B cell (primary cell): Measurements from ENCODE around the gene LRP4. TPM values are rescaled to one million over a fixed set of nuclear protein-coding genes. Genes with fewer than 3 reads are reported as not detected.

ENCODE experiments used
- ATAC-seq: fragments of 200-7000 bp; cut with Tn5 transposase; one replicate; pipeline ENCODE4 v1.10.0; 2021; ENCODE audit warnings: low read depth, mild to moderate bottlenecking, moderate number of reproducible peaks, moderate library complexity
- CTCF ChIA-PET: fragments of 350-600 bp; sonication (Branson Sonifier 250); formaldehyde crosslinking; loops from one replicate; lab custom pipeline; 2021; ENCODE audit warnings: antibody characterized with exemption, inconsistent platforms; lab: Charles Lee
- POLR2A ChIA-PET: fragments of 350-600 bp; sonication (Branson Sonifier 250); formaldehyde crosslinking; loops from one replicate; lab custom pipeline; 2021; ENCODE audit warnings: antibody characterized with exemption; lab: Charles Lee
- DNase-seq: peaks from one replicate; pipeline ENCODE4 v3.0.0; 2013
- H2AFZ ChIP-seq: 2 replicates; pipeline ENCODE4 v1.6.1; 2012; ENCODE audit warnings: mild to moderate bottlenecking, low read depth, low read length; ENCODE audit not compliant: insufficient read depth, poor library complexity, severe bottlenecking
- H3K27ac ChIP-seq, 2 donors: 1 replicate in 1 of 2; 2 replicates in 1 of 2; pipeline ENCODE4 v1.5.1; 2012 to 2013; ENCODE audit warnings: low read length in 2 of 2, mild to moderate bottlenecking in 2 of 2, moderate library complexity in 1 of 2
- H3K27me3 ChIP-seq, 4 experiments: fragments of 200-600 bp in 1 of 4; sonication (generic) in 1 of 4; replicated peaks in 1 of 4; 1 replicate in 2 of 4; 2 replicates in 2 of 4; pipeline versions ENCODE4 v1.6.1 to v1.7.0; 2013 to 2016; ENCODE audit warnings: low read length in 3 of 4, mild to moderate bottlenecking in 2 of 4, mixed read lengths in 1 of 4, moderate library complexity in 1 of 4; ENCODE audit not compliant: insufficient read depth in 4 of 4, control insufficient read depth in 3 of 4; ENCODE audit errors: control extremely low read depth in 1 of 4
- H3K36me3 ChIP-seq, 2 experiments: replicated peaks in 1 of 2; 1 replicate in 1 of 2; 2 replicates in 1 of 2; pipeline versions ENCODE4 v1.6.1 to v1.7.1; 2013; ENCODE audit warnings: low read length in 1 of 2; ENCODE audit not compliant: insufficient read depth in 2 of 2, control insufficient read depth in 1 of 2; ENCODE audit errors: control extremely low read depth in 1 of 2, extremely low read depth in 1 of 2
- H3K4me1 ChIP-seq, 2 donors: fragments of 200-600 bp in 1 of 2; sonication (generic) in 1 of 2; 1 replicate in 1 of 2; 2 replicates in 1 of 2; pipeline versions ENCODE4 v1.5.1 to v1.6.1; 2013 to 2017; ENCODE audit warnings: low read length in 2 of 2; ENCODE audit not compliant: control insufficient read depth in 2 of 2, insufficient read depth in 2 of 2
- H3K4me2 ChIP-seq: replicated peaks from 2 replicates; pipeline ENCODE3; 2012; ENCODE audit warnings: mild to moderate bottlenecking, low read depth, low read length; ENCODE audit not compliant: poor library complexity, severe bottlenecking
- H3K4me3 ChIP-seq, 5 experiments: fragments of 200-600 bp in 1 of 5; sonication (generic) in 1 of 5; 1 replicate in 3 of 5; 2 replicates in 2 of 5; pipeline versions ENCODE4 v1.5.1 to v1.7.0; 2011 to 2016; ENCODE audit warnings: low read length in 4 of 5, mild to moderate bottlenecking in 4 of 5, low read depth in 2 of 5, control low read depth in 1 of 5, moderate library complexity in 1 of 5; ENCODE audit not compliant: insufficient read depth in 1 of 5; ENCODE audit errors: control extremely low read depth in 1 of 5, extremely low read depth in 1 of 5
- H3K79me2 ChIP-seq: fragments of 200-600 bp; sonication (generic); one replicate; pipeline ENCODE4 v1.6.0; 2016; ENCODE audit warnings: low read length; ENCODE audit not compliant: control insufficient read depth, insufficient read depth
- H3K9ac ChIP-seq: fragments of 200-600 bp; sonication (generic); 2 replicates; pipeline ENCODE4 v1.6.1; 2017; ENCODE audit warnings: mild to moderate bottlenecking, low read length, moderate library complexity
- H3K9me3 ChIP-seq, 3 donors: one replicate each; pipeline versions ENCODE4 v1.6.1 to v1.7.1; 2013; ENCODE audit warnings: low read length in 2 of 3; ENCODE audit not compliant: control insufficient read depth in 2 of 3, insufficient read depth in 1 of 3; ENCODE audit errors: control extremely low read depth in 1 of 3
- H4K20me1 ChIP-seq: 2 replicates; pipeline ENCODE4 v1.6.0; 2012; ENCODE audit warnings: mild to moderate bottlenecking, low read length; ENCODE audit not compliant: insufficient read depth, control insufficient read depth, poor library complexity, severe bottlenecking
- H3K27ac Mint-ChIP-seq: one replicate; pipeline ENCODE4 v1.8.0; 2021; ENCODE audit warnings: mixed read lengths
- H3K27me3 Mint-ChIP-seq: one replicate; pipeline ENCODE4 v1.8.0; 2021; ENCODE audit warnings: mixed read lengths
- H3K4me1 Mint-ChIP-seq: one replicate; pipeline ENCODE4 v1.8.0; 2021; ENCODE audit warnings: mixed read lengths
- H3K4me3 Mint-ChIP-seq: one replicate; pipeline ENCODE4 v1.8.0; 2021; ENCODE audit warnings: mixed read lengths
- H3K9me3 Mint-ChIP-seq: one replicate; pipeline ENCODE4 v1.8.0; 2022; ENCODE audit warnings: mixed read lengths; ENCODE audit not compliant: insufficient read depth
- EZH2 ChIP-seq: IDR thresholded peaks from 2 replicates; pipeline ENCODE4 v1.6.1; 2012; ENCODE audit warnings: borderline replicate concordance, low read depth, mild to moderate bottlenecking, moderate library complexity, low read length; ENCODE audit not compliant: insufficient read depth, poor library complexity, severe bottlenecking
- WGBS: methylation state at CpG from one replicate; pipeline ENCODE4 v1.1.5; 2013; ENCODE audit warnings: missing lambda C conversion rate; ENCODE audit not compliant: insufficient coverage; 5-methylcytosine and 5-hydroxymethylcytosine counted together
- intact Hi-C: fragments of 100-400 bp; cut with micrococcal nuclease; formaldehyde crosslinking; loops from one replicate; pipeline ENCODE4 v1.10.0; 2022
- polyA plus RNA-seq: library from polyadenylated mRNA; depleted of rRNA; stranded (reverse); fragments of >200 nt; gene quantifications from 2 replicates; pipeline ENCODE4 v1.2.3, GENCODE V29; 2012
- total RNA-seq, 2 donors: library from RNA; stranded (reverse); fragments of 120-200 nt in 1 of 2; gene quantifications; 1 replicate in 1 of 2; 2 replicates in 1 of 2; pipeline versions ENCODE4 v1.2.3 to v1.2.4, GENCODE V29; 2013 to 2022
- TF ChIP-seq, protein P1 (sequence below): fragments of 200-600 bp; IDR thresholded peaks from one replicate; pipeline ENCODE4 v1.8.0; 2022; ENCODE audit warnings: antibody characterized with exemption, mild to moderate bottlenecking

LRP4 gene
- total and polyA plus RNA-seq, 2 donors (not counting 1 experiment from before 2014, with no cell fraction given) = not detected

- no peak overlapping the region for H3K4me3 ChIP-seq
- DNase-seq = peak; percentile 9
- peaks cover 0 to 2% (median 0%) of the 10 kb centered on the region in 4 experiments for H3K27me3 ChIP-seq
- ATAC-seq = no peak
- H3K9me3 ChIP-seq = no peaks in the 10 kb centered on the region
- no peaks in the 10 kb centered on the region for H3K9me3 Mint-ChIP-seq
- no peaks in the 10 kb centered on the region for H3K79me2 ChIP-seq
- no peak overlapping the region for H3K9ac ChIP-seq
- 90% methylated on average over 7 of the region's 7 CpGs for WGBS
- H3K4me1 ChIP-seq = peaks cover 0 to 7% of the 10 kb centered on the region in 2 donors
- intact Hi-C loops = loop anchor here (1.0 kb wide), 1 partner anchor 272 kb away; no protein-coding TSS in a partner anchor
- H3K4me3 Mint-ChIP-seq = no peak overlapping the region
- H3K27ac ChIP-seq = no peak overlapping the region
- ChIA-PET CTCF (interaction anchor here (1.1 kb wide), 1 partner anchor 264 kb away, joined by 6 read pairs; no protein-coding TSS in a partner anchor), POLR2A (no interaction called here)
- no peak overlapping the region for H3K27ac Mint-ChIP-seq
- peak overlapping the region; percentile 61 for H2AFZ ChIP-seq
- TF ChIP-seq, protein P1, sequence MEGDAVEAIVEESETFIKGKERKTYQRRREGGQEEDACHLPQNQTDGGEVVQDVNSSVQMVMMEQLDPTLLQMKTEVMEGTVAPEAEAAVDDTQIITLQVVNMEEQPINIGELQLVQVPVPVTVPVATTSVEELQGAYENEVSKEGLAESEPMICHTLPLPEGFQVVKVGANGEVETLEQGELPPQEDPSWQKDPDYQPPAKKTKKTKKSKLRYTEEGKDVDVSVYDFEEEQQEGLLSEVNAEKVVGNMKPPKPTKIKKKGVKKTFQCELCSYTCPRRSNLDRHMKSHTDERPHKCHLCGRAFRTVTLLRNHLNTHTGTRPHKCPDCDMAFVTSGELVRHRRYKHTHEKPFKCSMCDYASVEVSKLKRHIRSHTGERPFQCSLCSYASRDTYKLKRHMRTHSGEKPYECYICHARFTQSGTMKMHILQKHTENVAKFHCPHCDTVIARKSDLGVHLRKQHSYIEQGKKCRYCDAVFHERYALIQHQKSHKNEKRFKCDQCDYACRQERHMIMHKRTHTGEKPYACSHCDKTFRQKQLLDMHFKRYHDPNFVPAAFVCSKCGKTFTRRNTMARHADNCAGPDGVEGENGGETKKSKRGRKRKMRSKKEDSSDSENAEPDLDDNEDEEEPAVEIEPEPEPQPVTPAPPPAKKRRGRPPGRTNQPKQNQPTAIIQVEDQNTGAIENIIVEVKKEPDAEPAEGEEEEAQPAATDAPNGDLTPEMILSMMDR = no peak
- TF ChIP-seq EZH2 = no peak
- no peaks in the 10 kb centered on the region for H4K20me1 ChIP-seq
- peaks cover 5% of the 10 kb centered on the region for H3K4me1 Mint-ChIP-seq
- H3K36me3 ChIP-seq = no peaks in the 10 kb centered on the region
- H3K4me2 ChIP-seq = no peak overlapping the region
- peaks cover 6% of the 10 kb centered on the region for H3K27me3 Mint-ChIP-seq
These were observed 29.1 kb downstream of the LRP4 start for GRCh38 chr11:46889251-46889650.

- CTCF ChIA-PET = interaction anchor here (0.8 to 1.1 kb wide), 2 partner anchors 265 to 565 kb away, joined by 3 to 6 read pairs; no protein-coding TSS in a partner anchor
- peaks cover 5% of the 10 kb centered on the region for H3K4me1 Mint-ChIP-seq
These were observed 29.7 kb downstream of the LRP4 start for GRCh38 chr11:46888636-46889035.

More at GRCh38 chr11:46888636-46889035, 29.7 kb downstream of the LRP4 start:
- 60% methylated on average over 5 of the region's 5 CpGs for WGBS
- no peak overlapping the region for H3K4me2 ChIP-seq
- no peak overlapping the region for H2AFZ ChIP-seq
- no peak overlapping the region for H3K27ac Mint-ChIP-seq
- POLR2A ChIA-PET = no interaction called here
- TF ChIP-seq EZH2 = no peak
- TF ChIP-seq, protein P1 = no peak
- H3K4me1 ChIP-seq = peaks cover 0 to 7% of the 10 kb centered on the region in 2 donors
- no peak overlapping the region for H3K4me3 Mint-ChIP-seq
- peaks cover 7% of the 10 kb centered on the region for H3K27me3 Mint-ChIP-seq
- H3K79me2 ChIP-seq = no peaks in the 10 kb centered on the region
- H3K9ac ChIP-seq = no peak overlapping the region
- H3K9me3 ChIP-seq = no peaks in the 10 kb centered on the region
- no peaks in the 10 kb centered on the region for H3K36me3 ChIP-seq
- H4K20me1 ChIP-seq = no peaks in the 10 kb centered on the region
- ATAC-seq (no peak), DNase-seq (no peak)
- no peak overlapping the region for H3K4me3 ChIP-seq
- no peaks in the 10 kb centered on the region for H3K9me3 Mint-ChIP-seq
- no peak overlapping the region for H3K27ac ChIP-seq
- H3K27me3 ChIP-seq = peaks cover 0 to 2% (median 0%) of the 10 kb centered on the region in 4 experiments
- intact Hi-C loops = loop anchor here (1.0 kb wide), 1 partner anchor 273 kb away; no protein-coding TSS in a partner anchor
